GM12874 (cell line): ENCODE measurements around the gene ACYP2.

Experiments used
- CTCF ChIP-seq: IDR thresholded peaks from 2 replicates; pipeline ENCODE4 v1.5.1; 2011; ENCODE audit warnings: low read depth, mild to moderate bottlenecking, control low read depth, low read length, moderate library complexity; ENCODE audit not compliant: insufficient read depth

ACYP2 gene

GRCh38 chr2:54260241-54260595 is 144.8 kb downstream of the ACYP2 start:
- TF ChIP-seq CTCF, result no peak

- TF ChIP-seq CTCF, result no peak
Measured at GRCh38 chr2:54261537-54261936, 146.1 kb downstream of the ACYP2 start.

GRCh38 chr2:54262015-54262765 is 146.8 kb downstream of the ACYP2 start:
- TF ChIP-seq CTCF, result no peak

- TF ChIP-seq CTCF, result no peak
Measured at GRCh38 chr2:54267577-54267976, 152.2 kb downstream of the ACYP2 start.

- TF ChIP-seq CTCF, result no peak
Measured at GRCh38 chr2:54271189-54271588, 155.8 kb downstream of the ACYP2 start.

GRCh38 chr2:54271843-54272627 is 156.6 kb downstream of the ACYP2 start:
- TF ChIP-seq CTCF, result no peak

- TF ChIP-seq CTCF, result no peak
Measured at GRCh38 chr2:54274781-54275242, 159.4 kb downstream of the ACYP2 start.
